GM19372 (cell line): ENCODE results near the gene CAMK1D.

Experiments
- ATAC-seq: cut with Tn5 transposase; IDR thresholded peaks from one replicate; pipeline ENCODE4 v1.9.1; 2021; ENCODE audit warnings: mild to moderate bottlenecking, low read depth, moderate library complexity; ENCODE audit not compliant: unreplicated experiment

The CAMK1D gene

GRCh38 chr10:12455318-12455717 is 106.0 kb downstream of the CAMK1D start:
- no peak for ATAC-seq

GRCh38 chr10:12455766-12456165 is 106.4 kb downstream of the CAMK1D start:
- ATAC-seq = no peak

DNA sequence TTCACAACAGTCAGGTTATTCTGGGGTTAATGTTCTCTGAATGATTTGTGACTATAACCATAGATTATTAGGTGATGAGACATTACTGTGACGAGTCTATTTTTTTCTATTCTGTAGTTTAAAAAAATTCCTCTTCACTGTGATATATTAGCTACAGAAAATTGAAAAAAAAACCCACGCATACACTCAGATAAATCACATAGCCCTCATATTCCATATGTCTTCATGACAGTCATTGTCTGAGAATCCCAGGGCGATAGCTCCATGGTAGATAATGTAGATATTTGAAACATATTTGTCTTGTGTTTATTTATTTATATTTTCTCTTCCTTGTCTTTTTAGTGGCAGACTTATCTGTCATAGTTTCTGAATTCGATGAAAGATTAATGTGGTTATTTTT is 110.0 kb downstream of the CAMK1D start:
- ATAC-seq = no peak

GRCh38 chr10:12459762-12460161 is 110.4 kb downstream of the CAMK1D start:
- no peak for ATAC-seq

- ATAC-seq = no peak
Observed at GRCh38 chr10:12463459-12463838, 114.1 kb downstream of the CAMK1D start.

- ATAC-seq = no peak
Observed at GRCh38 chr10:12465385-12466136, 116.2 kb downstream of the CAMK1D start.

DNA sequence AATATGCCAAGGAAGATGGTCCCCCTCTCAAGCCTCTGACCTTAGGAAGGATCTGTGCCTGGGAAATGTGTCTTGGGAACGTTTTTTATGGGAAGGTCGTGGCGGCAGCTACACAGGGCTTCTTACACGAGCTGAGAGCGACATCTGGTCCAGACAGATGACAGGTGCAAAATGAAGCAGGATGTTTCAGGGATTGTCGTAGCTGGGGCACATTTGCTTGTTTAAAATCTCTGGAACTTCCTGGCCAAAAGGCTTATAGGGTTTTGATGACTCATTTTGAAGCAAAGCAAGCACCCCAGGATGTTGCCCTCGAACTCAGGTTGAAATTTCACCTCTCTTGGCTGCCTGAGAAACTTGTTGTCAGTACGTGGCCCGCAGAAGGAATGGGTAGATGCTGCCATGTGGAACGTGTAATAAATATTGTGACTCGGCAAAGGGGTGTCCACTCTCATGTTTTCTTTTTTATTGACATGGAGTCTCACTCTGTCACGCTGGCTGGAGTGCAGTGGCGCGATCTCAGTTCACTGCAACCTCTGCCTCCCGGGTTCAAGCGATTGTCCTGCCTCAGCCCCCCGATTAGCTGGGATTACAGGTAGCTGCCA is 117.5 kb downstream of the CAMK1D start:
- ATAC-seq = no peak

DNA sequence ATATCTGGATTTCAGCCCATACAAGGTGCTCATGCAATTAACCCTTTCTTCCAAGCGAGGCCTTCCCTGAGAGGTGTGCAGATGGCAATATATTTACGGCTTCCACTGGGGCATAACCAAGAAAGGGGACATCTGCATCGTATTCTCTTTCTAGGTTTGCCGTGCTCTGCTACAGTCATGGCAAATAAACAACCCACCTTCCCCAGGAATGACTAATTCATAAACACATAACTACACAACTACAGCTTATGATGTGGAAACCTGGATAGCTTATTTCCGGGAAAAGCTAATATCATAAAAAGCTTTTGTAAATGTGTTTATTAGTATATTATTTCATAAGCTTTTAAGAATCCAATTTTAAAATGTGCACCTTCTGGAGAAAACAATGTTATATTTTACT is 120.0 kb downstream of the CAMK1D start:
- ATAC-seq = no peak

DNA sequence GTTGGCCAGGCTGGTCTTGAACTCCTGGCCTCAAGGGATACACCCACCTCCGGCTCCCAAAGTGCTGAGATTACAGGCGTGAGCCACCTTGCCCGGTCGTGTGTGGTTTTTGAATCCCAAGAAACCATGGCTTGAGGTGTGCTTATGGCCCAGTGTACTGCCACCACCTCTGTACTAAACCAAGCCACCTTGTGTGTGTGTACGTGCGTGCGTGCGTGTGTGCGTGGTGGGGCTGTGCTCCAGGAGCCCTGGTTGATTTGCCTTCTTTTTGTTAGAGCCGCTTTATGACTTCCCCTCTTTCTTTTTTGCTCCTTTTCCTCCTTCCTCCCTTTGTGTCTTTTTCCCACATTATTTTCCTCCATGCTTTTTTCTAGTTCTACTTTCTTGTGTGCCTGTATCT is 121.4 kb downstream of the CAMK1D start:
- ATAC-seq = no peak

DNA sequence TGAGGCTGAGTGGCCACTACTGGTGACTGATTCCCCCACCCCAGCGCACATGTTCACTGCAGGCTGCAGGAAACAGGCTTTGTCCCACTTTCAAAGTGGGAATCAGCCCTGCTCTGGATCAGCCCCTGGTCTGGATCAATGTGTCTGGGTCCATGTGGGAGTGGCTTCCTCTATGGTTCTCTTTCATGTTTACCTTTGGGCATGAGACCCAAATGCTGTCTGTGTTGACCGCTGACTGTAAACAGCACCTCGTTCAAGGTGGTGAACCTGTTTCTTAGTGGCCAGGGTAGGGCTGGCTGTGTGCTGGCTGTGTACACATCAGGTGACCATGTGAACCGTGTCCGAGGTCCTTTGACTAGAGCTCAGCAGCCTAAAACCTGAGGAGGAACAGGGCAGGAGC is 121.8 kb downstream of the CAMK1D start:
- ATAC-seq = no peak

DNA sequence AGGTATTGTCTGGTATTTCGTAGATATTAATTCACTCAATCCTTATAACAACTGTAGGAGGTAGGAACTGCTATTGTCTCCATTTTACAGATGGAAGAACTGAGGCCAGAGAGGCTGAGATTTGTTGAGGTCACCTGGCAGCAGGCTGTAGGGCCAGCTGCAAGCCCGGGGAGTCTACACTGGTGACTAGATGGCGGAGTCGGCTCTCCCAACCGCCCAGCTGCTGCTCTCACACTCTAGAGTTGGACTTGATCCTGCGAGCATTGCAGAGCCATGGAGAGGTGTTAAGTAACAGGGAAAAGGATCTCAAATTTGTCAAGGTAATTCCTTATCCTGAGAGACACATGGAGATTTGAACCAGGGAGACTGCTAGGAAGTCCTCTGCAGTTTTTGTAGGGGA is 124.1 kb downstream of the CAMK1D start:
- ATAC-seq = no peak

GRCh38 chr10:12474727-12475412 is 125.5 kb downstream of the CAMK1D start:
- no peak for ATAC-seq

DNA sequence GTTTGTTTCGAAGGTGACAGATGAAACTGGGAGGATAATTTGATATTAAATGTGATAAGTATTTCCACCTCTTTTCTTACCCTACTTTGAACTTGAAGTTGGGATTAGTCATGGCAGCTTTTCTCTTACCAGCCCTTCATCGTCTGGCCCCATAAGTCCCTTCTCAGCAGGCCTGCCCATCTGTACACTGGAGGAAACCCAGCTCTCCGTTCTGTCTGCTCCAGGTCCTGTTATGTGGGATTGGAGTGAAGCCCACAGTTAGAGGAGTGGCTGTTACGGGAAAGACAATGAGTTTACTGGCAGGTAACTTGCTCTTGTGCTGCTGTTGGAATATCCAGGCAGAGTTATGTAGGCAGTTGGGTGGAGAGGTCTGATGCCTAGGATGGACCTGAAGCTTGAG is 127.3 kb downstream of the CAMK1D start:
- no peak for ATAC-seq

- no peak for ATAC-seq
Observed at GRCh38 chr10:12479437-12479844, 130.1 kb downstream of the CAMK1D start.

DNA sequence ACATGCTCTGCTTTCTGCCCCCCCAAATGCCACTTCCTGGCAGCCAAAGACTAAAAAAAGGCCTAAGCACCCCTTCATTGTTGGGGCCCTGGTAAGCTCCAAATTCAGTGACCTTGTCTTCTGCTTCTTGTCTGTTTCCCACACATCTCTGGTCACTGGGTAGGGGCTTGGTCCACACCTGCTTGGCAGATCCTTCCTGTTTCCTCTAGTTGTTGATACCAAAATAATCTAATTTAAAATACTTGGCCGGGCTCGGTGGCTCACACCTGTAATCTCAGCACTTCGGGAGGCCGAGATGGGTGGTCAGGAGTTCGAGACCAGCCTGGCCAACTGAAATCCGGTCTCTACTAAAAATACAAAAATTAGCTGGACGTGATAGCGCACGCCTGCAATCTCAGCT is 130.6 kb downstream of the CAMK1D start:
- ATAC-seq = no peak

DNA sequence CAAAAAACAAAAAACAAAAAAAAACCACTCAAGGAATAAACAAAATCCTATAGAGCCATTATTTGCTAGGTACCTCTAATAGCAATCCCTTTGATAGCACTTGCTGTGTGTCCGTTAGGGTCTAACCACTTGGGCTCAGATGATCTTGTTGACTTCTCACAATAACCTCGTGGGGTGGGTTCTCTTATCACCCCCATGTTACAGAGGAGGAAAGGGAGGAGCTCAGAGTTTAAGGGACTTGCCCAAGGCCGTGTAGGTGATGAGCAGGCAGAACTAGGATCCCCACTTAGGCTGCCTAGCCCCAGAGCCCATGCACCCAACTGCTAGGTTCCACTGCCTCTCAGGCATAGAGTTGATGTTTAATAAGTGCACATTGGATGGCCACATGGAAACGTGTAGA is 131.1 kb downstream of the CAMK1D start:
- ATAC-seq = no peak

GRCh38 chr10:12481924-12482323 is 132.6 kb downstream of the CAMK1D start:
- no peak for ATAC-seq

DNA sequence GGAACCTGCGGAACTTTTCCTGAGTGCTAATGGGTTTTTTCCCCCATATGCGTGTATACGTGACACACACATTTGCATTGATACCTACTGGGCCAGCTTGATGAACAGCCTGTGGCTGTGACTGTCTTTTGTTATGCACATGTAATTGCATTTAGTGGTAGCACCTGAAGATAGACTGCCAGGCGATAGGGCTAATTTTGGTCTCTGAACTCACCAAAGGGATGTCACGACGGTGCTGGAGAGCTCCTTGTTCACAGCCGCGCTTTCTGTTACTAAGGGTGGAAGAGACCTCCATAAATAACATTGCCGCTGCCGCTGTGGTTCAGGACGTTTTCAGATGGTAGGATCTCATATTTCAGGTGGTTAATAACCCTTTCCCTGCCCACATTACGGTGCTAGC is 133.2 kb downstream of the CAMK1D start:
- ATAC-seq = no peak

DNA sequence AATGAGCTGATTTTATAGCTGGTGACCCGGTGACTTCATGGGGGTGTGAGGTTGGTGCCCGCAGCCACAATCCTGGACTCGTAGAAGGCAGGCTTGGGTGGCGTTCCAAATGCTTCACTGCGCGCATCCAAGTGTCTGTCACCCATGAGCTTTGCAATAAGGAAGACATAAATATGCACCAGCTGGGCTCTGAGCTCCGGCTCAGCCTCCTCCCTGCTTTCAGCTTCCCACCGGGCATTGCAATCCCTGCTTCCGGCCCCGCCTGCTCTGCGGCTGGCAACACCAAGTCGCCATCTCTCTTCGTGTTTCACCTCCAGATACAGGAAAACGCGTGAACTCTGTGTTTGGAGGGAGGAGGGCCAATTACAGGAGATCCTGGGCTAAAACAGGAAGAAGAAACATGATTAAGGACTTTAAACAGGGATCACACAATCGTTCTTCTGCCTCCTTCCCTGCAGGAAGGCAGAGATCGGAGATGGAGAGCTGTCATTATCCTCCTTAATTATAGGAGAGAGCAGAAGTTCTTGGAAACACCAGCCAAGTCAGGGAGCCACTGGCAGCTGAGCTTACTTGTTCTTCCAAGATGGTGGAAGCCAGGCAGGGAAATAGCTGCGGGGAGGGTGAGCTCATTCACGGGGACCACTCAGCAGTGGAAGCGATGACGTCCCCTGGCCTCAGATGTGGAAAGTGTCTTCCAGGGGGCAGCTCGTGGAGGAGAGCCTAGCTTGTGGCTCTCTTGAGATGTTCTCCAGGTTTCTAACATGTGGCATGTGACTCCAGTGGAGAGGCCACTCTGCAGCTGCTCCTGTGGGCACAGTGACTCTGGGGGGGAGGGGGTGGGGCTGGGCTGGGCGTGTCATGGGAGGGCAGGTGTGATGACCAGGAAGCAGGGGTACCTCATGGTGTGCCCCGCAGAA is 134.9 kb downstream of the CAMK1D start:
- peak; percentile 33 for ATAC-seq

- peak; percentile 64 for ATAC-seq
Observed at GRCh38 chr10:12484941-12485805, 135.8 kb downstream of the CAMK1D start.
